PC-3 (cell line): ENCODE results near the gene TMEM163.

Experiments used
- EZH2 ChIP-seq: fragments of 300-600 bp; sonication (generic); IDR thresholded peaks from one replicate; pipeline ENCODE4 v1.6.1; 2017; ENCODE audit warnings: antibody characterized with exemption, mild to moderate bottlenecking, low read length; ENCODE audit not compliant: unreplicated experiment
- EZH2phosphoT487 ChIP-seq: fragments of 300-600 bp; sonication (generic); IDR thresholded peaks from 2 replicates; pipeline ENCODE4 v1.6.1; 2018; ENCODE audit warnings: mild to moderate bottlenecking, antibody characterized with exemption, low read length, borderline replicate concordance
- TF ChIP-seq, protein P1 (sequence below): fragments of 300-600 bp; sonication (generic); conservative IDR thresholded peaks from 2 replicates; pipeline ENCODE4 v1.5.1; 2017; ENCODE audit warnings: antibody characterized with exemption, low read depth, mild to moderate bottlenecking, low read length

DNA sequence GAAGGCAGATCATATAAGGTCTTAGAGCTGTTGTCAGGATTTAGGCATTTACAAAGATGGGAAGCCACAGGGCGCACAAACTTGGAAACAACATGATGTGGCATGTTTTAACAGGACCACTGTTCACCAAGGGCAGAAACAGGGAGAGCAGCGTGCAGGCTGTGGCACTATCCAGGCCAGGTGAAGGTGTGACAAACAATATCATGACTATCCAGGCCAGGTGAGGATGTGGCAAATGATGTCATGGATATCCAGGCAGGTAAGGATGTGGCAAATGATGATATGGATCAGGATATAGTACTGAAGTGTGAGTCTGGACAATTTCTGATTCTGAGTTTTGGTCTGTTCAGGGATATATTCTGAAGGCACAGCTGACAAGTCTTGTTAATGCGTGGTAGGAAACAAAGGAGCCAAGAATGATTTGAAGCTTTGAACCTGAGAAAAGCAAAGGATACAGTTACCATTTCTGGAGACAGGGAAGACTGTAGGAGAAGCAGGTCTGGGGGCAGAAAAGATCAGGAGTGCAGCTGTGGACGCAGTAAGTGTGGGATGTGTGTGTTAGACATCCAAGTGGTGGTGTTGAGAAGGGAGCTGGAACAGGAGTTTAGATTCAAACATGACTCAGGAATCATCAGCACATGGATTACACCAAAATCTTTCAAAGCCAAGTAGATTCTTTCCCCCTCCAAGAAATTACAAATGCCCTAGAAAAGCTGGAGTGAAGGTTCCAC is 205.9 kb downstream of the TMEM163 start:
- TF ChIP-seq, protein P1, sequence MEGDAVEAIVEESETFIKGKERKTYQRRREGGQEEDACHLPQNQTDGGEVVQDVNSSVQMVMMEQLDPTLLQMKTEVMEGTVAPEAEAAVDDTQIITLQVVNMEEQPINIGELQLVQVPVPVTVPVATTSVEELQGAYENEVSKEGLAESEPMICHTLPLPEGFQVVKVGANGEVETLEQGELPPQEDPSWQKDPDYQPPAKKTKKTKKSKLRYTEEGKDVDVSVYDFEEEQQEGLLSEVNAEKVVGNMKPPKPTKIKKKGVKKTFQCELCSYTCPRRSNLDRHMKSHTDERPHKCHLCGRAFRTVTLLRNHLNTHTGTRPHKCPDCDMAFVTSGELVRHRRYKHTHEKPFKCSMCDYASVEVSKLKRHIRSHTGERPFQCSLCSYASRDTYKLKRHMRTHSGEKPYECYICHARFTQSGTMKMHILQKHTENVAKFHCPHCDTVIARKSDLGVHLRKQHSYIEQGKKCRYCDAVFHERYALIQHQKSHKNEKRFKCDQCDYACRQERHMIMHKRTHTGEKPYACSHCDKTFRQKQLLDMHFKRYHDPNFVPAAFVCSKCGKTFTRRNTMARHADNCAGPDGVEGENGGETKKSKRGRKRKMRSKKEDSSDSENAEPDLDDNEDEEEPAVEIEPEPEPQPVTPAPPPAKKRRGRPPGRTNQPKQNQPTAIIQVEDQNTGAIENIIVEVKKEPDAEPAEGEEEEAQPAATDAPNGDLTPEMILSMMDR: no peak
- TF ChIP-seq EZH2 (no peak), EZH2phosphoT487 (no peak)
